H1 (cell line): ENCODE data around the gene TTC31. TPM values are rescaled to one million over a fixed set of nuclear protein-coding genes. Genes with fewer than 3 reads are reported as not detected.
A peak's percentile ranks its signal among the peaks of the same experiment; 100 is the strongest.

Experiments
- CTCF ChIA-PET: fragments of 300-600 bp; sonication (Branson Sonifier 250); formaldehyde crosslinking; loops from one replicate; lab custom pipeline; 2021; ENCODE audit not compliant: partially characterized antibody; lab: Charles Lee
- POLR2A ChIA-PET: fragments of 300-600 bp; sonication (Branson Sonifier 250); formaldehyde crosslinking; loops from one replicate; lab custom pipeline; 2021; ENCODE audit warnings: inconsistent platforms; ENCODE audit not compliant: partially characterized antibody; lab: Charles Lee
- DNase-seq, 2 experiments: peaks; one replicate each; pipeline versions ENCODE4 v3.0.0 to v3.0.0-alpha.2; 2010 to 2022; ENCODE audit warnings: low spot score in 2 of 2, low read depth in 1 of 2, mixed read lengths in 1 of 2
- FAIRE-seq: peaks from 2 replicates; lab custom pipeline; 2011; peaks lifted over from hg19 to GRCh38; lab: Jason Lieb, UNC
- H2AFZ ChIP-seq: 2 replicates; pipeline ENCODE4 v1.8.1; 2012; ENCODE audit warnings: low read length, inconsistent platforms
- H2AK5ac ChIP-seq: 2 replicates; pipeline ENCODE4 v1.6.1; 2013; ENCODE audit warnings: low read depth, low read length
- H2BK120ac ChIP-seq: replicated peaks from 2 replicates; pipeline ENCODE3; 2013; ENCODE audit warnings: low read depth, low read length, inconsistent platforms
- H2BK12ac ChIP-seq: 2 replicates; pipeline ENCODE4 v1.6.1; 2013; ENCODE audit warnings: low read depth, low read length
- H2BK15ac ChIP-seq: 2 replicates; pipeline ENCODE4 v1.6.1; 2013; ENCODE audit warnings: low read length
- H2BK20ac ChIP-seq: 2 replicates; pipeline ENCODE4 v1.6.1; 2013; ENCODE audit warnings: low read length
- H2BK5ac ChIP-seq: 2 replicates; pipeline ENCODE4 v1.6.1; 2013; ENCODE audit warnings: low read depth, low read length
- H3K14ac ChIP-seq: 2 replicates; pipeline ENCODE4 v1.6.1; 2013; ENCODE audit warnings: inconsistent platforms; ENCODE audit not compliant: insufficient read length
- H3K18ac ChIP-seq: 2 replicates; pipeline ENCODE4 v1.6.1; 2013; ENCODE audit warnings: low read length; ENCODE audit errors: extremely low read depth
- H3K23ac ChIP-seq: 2 replicates; pipeline ENCODE4 v1.6.1; 2013; ENCODE audit warnings: inconsistent platforms; ENCODE audit not compliant: insufficient read length
- H3K23me2 ChIP-seq: 2 replicates; pipeline ENCODE4 v1.6.1; 2013; ENCODE audit warnings: low read depth, low read length
- H3K27ac ChIP-seq: 2 replicates; pipeline ENCODE4 v1.6.1; 2011; ENCODE audit warnings: low read depth, low read length, inconsistent platforms
- H3K27me3 ChIP-seq, 4 experiments: replicated peaks in 1 of 4; 1 replicate in 1 of 4; 2 replicates in 3 of 4; pipeline versions ENCODE4 v1.6.1 to v1.8.1; 2011 to 2013; ENCODE audit warnings: low read length in 3 of 4, mild to moderate bottlenecking in 3 of 4, inconsistent platforms in 2 of 4, mixed read lengths in 2 of 4, moderate library complexity in 1 of 4; ENCODE audit not compliant: control insufficient read depth in 3 of 4, insufficient read depth in 3 of 4; ENCODE audit errors: extremely low read depth in 1 of 4
- H3K36me3 ChIP-seq, 4 experiments: 2 replicates each; pipeline versions ENCODE4 v1.6.1 to v1.8.1; 2011 to 2013; ENCODE audit warnings: mild to moderate bottlenecking in 4 of 4, low read length in 3 of 4, moderate library complexity in 2 of 4, control low read depth in 1 of 4, inconsistent platforms in 1 of 4; ENCODE audit not compliant: insufficient read depth in 4 of 4, control insufficient read depth in 2 of 4
- H3K4ac ChIP-seq: replicated peaks from 2 replicates; pipeline ENCODE3; 2013; ENCODE audit warnings: low read length, low read depth, mixed read lengths, inconsistent platforms; ENCODE audit not compliant: insufficient read length
- H3K4me1 ChIP-seq, 4 experiments: replicated peaks in 1 of 4; 1 replicate in 1 of 4; 2 replicates in 3 of 4; pipeline versions ENCODE4 v1.6.1 to v1.8.1; 2011 to 2013; ENCODE audit warnings: low read length in 3 of 4, inconsistent platforms in 2 of 4, mixed read lengths in 1 of 4; ENCODE audit not compliant: insufficient read depth in 4 of 4, control insufficient read depth in 3 of 4
- H3K4me2 ChIP-seq, 2 experiments: 2 replicates each; pipeline versions ENCODE4 v1.6.1 to v1.8.1; 2011 to 2013; ENCODE audit warnings: low read depth in 2 of 2, low read length in 2 of 2, control low read depth in 1 of 2, inconsistent platforms in 1 of 2, mild to moderate bottlenecking in 1 of 2; ENCODE audit not compliant: insufficient read depth in 1 of 2
- H3K4me3 ChIP-seq, 4 experiments: fragments of 200-600, 300-600 bp in 1 of 4; sonication (generic), shearing (Covaris generic), sonication (Bioruptor Twin) in 1 of 4; 2 replicates each; pipeline versions ENCODE4 v1.5.1 to v1.8.1; 2011 to 2016; ENCODE audit warnings: low read length in 4 of 4, low read depth in 3 of 4, control low read depth in 2 of 4, inconsistent platforms in 2 of 4, mild to moderate bottlenecking in 2 of 4, mixed read lengths in 1 of 4, moderate library complexity in 1 of 4; ENCODE audit not compliant: insufficient read depth in 2 of 4; ENCODE audit errors: extremely low read depth in 1 of 4
- H3K56ac ChIP-seq: replicated peaks from 2 replicates; pipeline ENCODE3; 2013; ENCODE audit warnings: low read depth, mild to moderate bottlenecking, mixed read lengths, low read length, inconsistent platforms; ENCODE audit not compliant: insufficient read length
- H3K79me1 ChIP-seq: 2 replicates; pipeline ENCODE4 v1.6.1; 2013; ENCODE audit warnings: low read depth, low read length, control low read depth
- H3K79me2 ChIP-seq, 2 experiments: 2 replicates each; pipeline versions ENCODE4 v1.6.1 to v1.8.1; 2012 to 2013; ENCODE audit warnings: low read length in 2 of 2, mild to moderate bottlenecking in 2 of 2, inconsistent platforms in 1 of 2; ENCODE audit not compliant: insufficient read depth in 2 of 2, control insufficient read depth in 1 of 2
- H3K9ac ChIP-seq, 4 experiments: replicated peaks in 1 of 4; 1 replicate in 1 of 4; 2 replicates in 3 of 4; pipeline versions ENCODE4 v1.6.1 to v1.8.1; 2011 to 2013; ENCODE audit warnings: low read depth in 3 of 4, low read length in 3 of 4, control low read depth in 2 of 4, mild to moderate bottlenecking in 2 of 4, moderate library complexity in 2 of 4, inconsistent platforms in 1 of 4; ENCODE audit errors: extremely low read depth in 1 of 4
- H3K9me3 ChIP-seq, 2 experiments: 2 replicates each; pipeline versions ENCODE4 v1.6.1 to v1.8.1; 2012 to 2013; ENCODE audit warnings: mild to moderate bottlenecking in 2 of 2, moderate library complexity in 2 of 2, control low read depth in 1 of 2, inconsistent platforms in 1 of 2, low read depth in 1 of 2, low read length in 1 of 2, mixed read lengths in 1 of 2; ENCODE audit not compliant: insufficient read depth in 2 of 2
- H4K20me1 ChIP-seq, 2 experiments: replicated peaks in 1 of 2; 2 replicates each; pipeline versions ENCODE3 to v1.8.1; 2011 to 2013; ENCODE audit warnings: inconsistent platforms in 2 of 2, low read length in 2 of 2, mild to moderate bottlenecking in 1 of 2; ENCODE audit not compliant: insufficient read depth in 2 of 2, control insufficient read depth in 1 of 2
- H4K5ac ChIP-seq: 2 replicates; pipeline ENCODE4 v1.6.1; 2013; ENCODE audit warnings: low read length, low read depth, mixed read lengths, inconsistent platforms; ENCODE audit not compliant: insufficient read length
- H4K8ac ChIP-seq: 2 replicates; pipeline ENCODE4 v1.8.0; 2013; ENCODE audit warnings: mild to moderate bottlenecking, moderate library complexity, low read length, inconsistent platforms; ENCODE audit not compliant: insufficient read depth; ENCODE audit errors: extremely low read depth
- H4K91ac ChIP-seq: replicated peaks from 2 replicates; pipeline ENCODE3; 2013; ENCODE audit warnings: low read length, mixed read lengths, inconsistent platforms; ENCODE audit not compliant: insufficient read length
- CBX8 ChIP-seq: fragments of 300-800, 300-1000 bp; sonication (generic); IDR thresholded peaks from 2 replicates; pipeline ENCODE4 v1.7.1; 2016; ENCODE audit warnings: low read depth, low read length, borderline replicate concordance
- CREB1 ChIP-seq: IDR thresholded peaks from 2 replicates; pipeline ENCODE4 v1.6.1; 2012; ENCODE audit warnings: inconsistent platforms
- CTBP2 ChIP-seq: IDR thresholded peaks from 2 replicates; pipeline ENCODE4 v1.7.0; 2011; ENCODE audit warnings: borderline replicate concordance, mild to moderate bottlenecking, moderate library complexity, mixed read lengths, low read length; ENCODE audit not compliant: insufficient read depth, insufficient read length
- EZH2 ChIP-seq: fragments of 200-600 bp; sonication (generic); IDR thresholded peaks from 2 replicates; pipeline ENCODE4 v1.7.1; 2012; ENCODE audit warnings: low read depth, mild to moderate bottlenecking, moderate library complexity, low read length, inconsistent platforms; ENCODE audit not compliant: severe bottlenecking
- KDM4A ChIP-seq: IDR thresholded peaks from one replicate; pipeline ENCODE4 v1.7.1; 2012; ENCODE audit warnings: low read depth, mild to moderate bottlenecking, moderate library complexity, low read length, inconsistent platforms; ENCODE audit not compliant: severe bottlenecking
- RNF2 ChIP-seq: fragments of 200-900, 300-1000 bp; sonication (generic); IDR thresholded peaks from 2 replicates; pipeline ENCODE4 v1.7.1; 2016; ENCODE audit warnings: borderline replicate concordance, low read depth, mild to moderate bottlenecking, antibody characterized with exemption, low read length; ENCODE audit not compliant: poor library complexity, severe bottlenecking; ENCODE audit errors: missing control alignments
- SIN3A ChIP-seq, 2 experiments: IDR thresholded peaks in 1 of 2; conservative IDR thresholded peaks in 1 of 2; 2 replicates each; pipeline ENCODE4 v1.6.1; 2011 to 2012; ENCODE audit warnings: low read length in 2 of 2, improper control_type of control experiment in 1 of 2, low read depth in 1 of 2, mild to moderate bottlenecking in 1 of 2
- SP1 ChIP-seq: IDR thresholded peaks from 2 replicates; pipeline ENCODE4 v1.6.1; 2011; ENCODE audit warnings: low read depth, low read length
- SUZ12 ChIP-seq: fragments of 200-600 bp; sonication (generic); IDR thresholded peaks from 2 replicates; pipeline ENCODE4 v1.6.1; 2012; ENCODE audit warnings: mild to moderate bottlenecking, inconsistent platforms, low read length, moderate library complexity, mixed read lengths
- WGBS, 2 experiments: shearing (Covaris generic) in 1 of 2; methylation state at CpG; one replicate each; pipeline versions ENCODE4 v1.1.6 to v1.1.7; 2013 to 2015; ENCODE audit warnings: low lambda C conversion rate in 2 of 2, mixed read lengths in 2 of 2, inconsistent platforms in 1 of 2, low coverage in 1 of 2, missing lambda C conversion rate in 1 of 2; ENCODE audit not compliant: insufficient replicate concordance in 2 of 2, insufficient coverage in 1 of 2, insufficient read length in 1 of 2; ENCODE audit errors: extremely low coverage in 1 of 2, missing lambda C conversion rate in 1 of 2; 5-methylcytosine and 5-hydroxymethylcytosine counted together
- polyA plus RNA-seq, 7 experiments: library from polyadenylated mRNA; depleted of rRNA in 3 of 7; stranded (reverse) in 5 of 7; unstranded in 2 of 7; fragments of >200 nt in 5 of 7; fragments of 200-250 nt in 2 of 7; gene quantifications; 1 replicate in 5 of 7; 2 replicates in 1 of 7; 4 replicates in 1 of 7; pipeline versions ENCODE4 v1.2.1 to v1.2.3, GENCODE V29; 2011 to 2013; ENCODE audit warnings: missing spikeins in 2 of 7, mixed read lengths in 2 of 7
- total RNA-seq: library from RNA; stranded (reverse); fragmentation: NEBNext Ultra II Directional; extraction: Animal tissue kit (Norgen Biotek cat#: 25700); gene quantifications from 2 replicates; pipeline ENCODE4 v1.2.1, GENCODE V29; 2021

The TTC31 gene
- total and polyA plus RNA-seq, 2 of the 8 experiments (the other 6 are each of a cell fraction or from before 2014, with no cell fraction given), result 28.8 to 29.9 TPM

DNA sequence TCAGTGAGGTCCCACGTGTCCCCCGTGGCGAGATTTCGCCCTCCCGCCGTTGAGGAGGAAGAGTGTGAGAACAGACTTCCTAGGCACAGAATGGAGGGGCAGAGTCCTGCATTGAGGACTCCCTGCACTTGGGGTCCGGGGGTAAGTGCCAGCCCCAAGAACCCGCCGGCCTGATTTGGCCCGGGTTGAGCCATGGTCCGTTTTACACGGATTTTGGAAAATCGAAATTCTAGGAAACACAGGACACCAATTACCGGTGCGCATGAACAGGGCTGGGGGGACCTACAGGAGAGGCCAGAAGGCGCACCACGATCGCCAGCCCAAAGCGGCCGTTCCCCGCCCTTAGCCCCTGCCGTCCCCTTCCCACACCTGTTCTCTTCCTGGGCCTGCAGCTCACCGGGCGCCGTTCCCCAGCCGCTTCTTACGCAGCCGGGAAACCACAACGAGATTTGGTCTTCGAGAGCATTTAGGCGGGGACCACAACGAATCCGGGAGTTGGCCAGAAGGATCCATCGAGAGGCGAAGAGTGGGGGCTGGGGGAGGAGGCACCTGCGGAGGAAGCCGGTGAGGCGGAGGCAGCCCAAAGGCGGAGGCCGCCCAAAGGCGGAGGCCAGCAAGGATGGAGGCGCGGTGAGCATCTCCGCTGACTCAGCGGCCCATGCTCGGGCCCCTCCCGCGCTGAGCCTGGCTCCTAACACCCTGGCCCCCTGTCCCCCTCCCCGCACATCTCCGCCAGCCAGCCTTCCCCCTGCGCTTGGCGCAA, 30.9 kb downstream of the TTC31 start:
- Histone ChIP-seq H3K4me3 (peak overlapping the region; percentile 20 to 62 (median 28)), H3K23me2 (peaks cover 10% of the 10 kb centered on the region; the same call in 1 of the 2 replicates), H2BK15ac (no peak overlapping the region), H4K20me1 (peaks cover 2 to 4% of the 10 kb centered on the region in 2 experiments), H4K91ac (no peak overlapping the region), H2AK5ac (no peak overlapping the region), H2BK120ac (no peak overlapping the region), H3K23ac (no peak overlapping the region), H3K4me1 (peaks cover 0 to 24% (median 10%) of the 10 kb centered on the region in 4 experiments; a peak in 6 of 7 replicates), H3K79me1 (no peaks in the 10 kb centered on the region), H3K27ac (no peak overlapping the region), H3K79me2 (no peaks in the 10 kb centered on the region), H3K27me3 (peaks cover 80 to 99% (median 95%) of the 10 kb centered on the region in 4 experiments), H2BK5ac (no peak overlapping the region), H3K18ac (peak overlapping the region; percentile 60; the same call in 1 of the 2 replicates), H2AFZ (no peak overlapping the region), H2BK20ac (no peak overlapping the region), H2BK12ac (peak overlapping the region; percentile 27; the same call in 1 of the 2 replicates), H3K4ac (no peak overlapping the region), H3K9me3 (peaks cover 7 to 12% of the 10 kb centered on the region in 2 experiments), H3K14ac (no peak overlapping the region), H3K4me2 (peak overlapping the region; percentile 63 to 88), H4K5ac (no peak overlapping the region), H3K9ac (no peak overlapping the region), H4K8ac (peak overlapping the region; percentile 11; the same call in 1 of the 2 replicates), H3K56ac (no peak overlapping the region), H3K36me3 (peaks cover 0 to 19% (median 0%) of the 10 kb centered on the region in 4 experiments; a peak in 1 of 8 replicates)
- FAIRE-seq (no peak), DNase-seq (peak in 1 of 2 experiments; percentile 69)
- ChIA-PET CTCF (interaction anchor here (1.0 to 4.2 kb wide), 6 partner anchors 9 to 74 kb away, joined by 3 to 20 read pairs (median 6); no protein-coding TSS in a partner anchor), POLR2A (interaction anchor here (0.8 to 6.7 kb wide), 7 partner anchors 10 to 56 kb away, joined by 3 to 63 read pairs (median 6); partner anchors contain the start of genes AUP1, DQX1, HTRA2 and LBX2)
- 7% methylated on average over 38 of the region's 52 CpGs; no CpG with 5 or more reads in 1 of the 2 experiments for WGBS, 2 experiments
- TF ChIP-seq CTBP2 (peak; percentile 29), EZH2 (peak; percentile 90), SIN3A (conservative IDR thresholded peaks at IDR 0.05 in 1 of 2, IDR thresholded peaks at IDR 0.05 in 1 of 2; ENCODE audit: low read depth in 1 of 2, low read length in 2 of 2) (no peak), SP1 (no peak), RNF2 (peak; percentile 100), CREB1 (no peak), KDM4A (peak; percentile 44), CBX8 (peak; percentile 100), SUZ12 (peak; percentile 91)
